ENCODE measurements around the gene SMIM27.

Gene SMIM27

GRCh38 chr9:32580631-32581300 is 28.6 kb downstream of the SMIM27 start:
- no peak overlapping the region for H3K4me3 ChIP-seq (ENCODE audit: low read depth, low read length)
- DNase-seq (ENCODE audit: low read depth): no peak

DNA sequence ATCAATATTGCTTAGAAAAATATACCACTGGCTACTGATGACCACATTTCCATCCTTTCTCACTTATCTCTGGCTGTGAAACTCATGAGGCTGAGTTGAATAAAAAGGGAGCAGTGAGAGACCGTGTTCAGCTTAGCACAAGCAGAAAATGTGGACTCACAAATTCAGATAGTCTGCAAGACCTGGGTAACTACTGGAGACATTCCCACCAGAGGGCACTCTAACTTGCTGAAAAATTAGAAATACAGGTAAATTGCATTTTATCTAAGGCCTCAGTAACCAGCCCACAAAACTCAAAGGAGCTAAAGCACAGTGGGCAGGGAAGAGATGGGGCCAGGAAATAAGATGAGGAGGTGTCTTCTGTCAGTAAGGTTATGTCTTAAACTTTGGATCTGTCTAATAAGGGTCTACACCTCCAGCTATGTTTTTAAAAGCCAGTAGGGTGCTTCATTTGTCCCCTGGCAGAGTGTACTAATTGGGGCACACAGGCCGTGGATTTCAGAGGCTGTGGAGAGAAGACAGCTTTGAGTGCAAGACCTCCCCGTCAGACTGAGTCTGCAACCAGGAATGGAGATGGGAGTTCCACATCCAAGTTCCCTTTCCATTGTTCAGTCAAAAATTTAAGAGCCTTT is 29.5 kb downstream of the SMIM27 start:
- peak; percentile 41 for DNase-seq (ENCODE audit: low read depth)
- peak; percentile 66 for TF ChIP-seq CTCF (IDR thresholded peaks at IDR 0.05; ENCODE audit: low read depth, low read length, missing control alignments)
- H3K4me3 ChIP-seq (ENCODE audit: low read depth, low read length): no peak overlapping the region

More at GRCh38 chr9:32580631-32581300, 28.6 kb downstream of the SMIM27 start:
- TF ChIP-seq CTCF (IDR thresholded peaks at IDR 0.05; ENCODE audit: low read depth, low read length, missing control alignments): no peak

GRCh38 chr9:32584784-32585183 is 32.7 kb downstream of the SMIM27 start:
- no peak for DNase-seq (ENCODE audit: low read depth)
- no peak overlapping the region for H3K4me3 ChIP-seq (ENCODE audit: low read depth, low read length)
- TF ChIP-seq CTCF (IDR thresholded peaks at IDR 0.05; ENCODE audit: low read depth, low read length, missing control alignments): no peak

- no peak for TF ChIP-seq CTCF (IDR thresholded peaks at IDR 0.05; ENCODE audit: low read depth, low read length, missing control alignments)
- no peak for DNase-seq (ENCODE audit: low read depth)
Observed at GRCh38 chr9:32587901-32588300, 35.8 kb downstream of the SMIM27 start.

GRCh38 chr9:32589083-32589723 is 37.1 kb downstream of the SMIM27 start:
- peak; percentile 47 for TF ChIP-seq CTCF (IDR thresholded peaks at IDR 0.05; ENCODE audit: low read depth, low read length, missing control alignments)
- H3K4me3 ChIP-seq (ENCODE audit: low read depth, low read length): no peak overlapping the region
- no peak for DNase-seq (ENCODE audit: low read depth)

More at GRCh38 chr9:32587901-32588300, 35.8 kb downstream of the SMIM27 start:
- H3K4me3 ChIP-seq (ENCODE audit: low read depth, low read length): no peak overlapping the region

DNA sequence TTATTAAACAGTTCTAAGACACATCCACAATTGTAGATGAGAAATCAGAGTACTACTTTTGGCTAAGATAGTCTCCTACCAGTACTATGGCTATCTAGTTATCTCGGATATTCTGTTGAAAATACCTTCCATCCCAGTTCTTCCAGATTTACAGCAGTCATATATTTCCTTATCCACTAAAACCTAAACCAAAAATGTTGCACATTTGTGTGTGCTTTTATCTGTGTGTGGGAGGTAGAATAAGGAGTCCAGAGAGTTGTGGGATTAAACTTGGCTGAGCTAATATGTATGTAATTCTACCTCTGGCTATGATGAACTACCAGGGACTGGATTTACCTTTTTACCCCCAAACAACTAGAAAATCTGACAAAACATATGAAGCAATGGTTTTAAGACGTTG is 38.3 kb downstream of the SMIM27 start:
- no peak for DNase-seq (ENCODE audit: low read depth)
- H3K4me3 ChIP-seq (ENCODE audit: low read depth, low read length): no peak overlapping the region
- TF ChIP-seq CTCF (IDR thresholded peaks at IDR 0.05; ENCODE audit: low read depth, low read length, missing control alignments): no peak

Measured in GM12864 (cell line).